ENCODE results near the gene RNF17. TPM values are rescaled to one million over a fixed set of nuclear protein-coding genes. Genes with fewer than 3 reads are reported as not detected.

RNF17 gene
- total and polyA plus RNA-seq, 10 of the 15 experiments (the other 5 are each of a cell fraction or from before 2014, with no cell fraction given) = not detected

DNA sequence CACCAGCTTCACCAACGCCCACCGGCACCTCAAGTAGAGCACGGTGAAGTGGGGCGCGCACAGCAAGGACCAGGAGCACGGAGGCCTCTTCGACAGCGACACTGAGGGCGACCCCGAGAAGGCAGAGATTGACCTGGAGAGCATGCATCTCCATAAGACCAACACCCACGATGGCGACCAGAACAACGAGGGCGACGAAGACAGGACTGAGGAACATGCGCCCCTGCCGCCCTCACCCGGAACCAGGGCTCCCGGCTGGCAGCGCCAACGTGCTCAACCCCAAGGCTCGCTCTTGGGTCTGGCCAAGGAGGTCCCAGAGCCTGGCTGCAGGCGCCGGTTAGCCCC is 18.5 kb upstream of the RNF17 start:
- Histone ChIP-seq H3K4me1 (ENCODE audit: control insufficient read depth, insufficient read depth, low read length) (no peaks in the 10 kb centered on the region), H3K9ac (ENCODE audit: control insufficient read depth, insufficient read depth, low read length) (no peak overlapping the region), H3K4me2 (ENCODE audit: control insufficient read depth, insufficient read depth) (no peak overlapping the region), H3K9me3 (replicated peaks; ENCODE audit: control insufficient read depth, insufficient read depth, low read length) (no peaks in the 10 kb centered on the region), H3K27me3 (replicated peaks in 1 of 2; ENCODE audit: control insufficient read depth in 2 of 2, insufficient read depth in 2 of 2, low read length in 1 of 2) (peaks cover 10 to 24% of the 10 kb centered on the region in 2 experiments), H3K27ac (ENCODE audit: control insufficient read depth, insufficient read depth) (no peak overlapping the region), H3K36me3 (ENCODE audit: control insufficient read depth in 2 of 2, insufficient read depth in 2 of 2, low read length in 1 of 2) (no peaks in the 10 kb centered on the region), H4K20me1 (ENCODE audit: control insufficient read depth, insufficient read depth) (no peaks in the 10 kb centered on the region), H3K79me2 (ENCODE audit: control insufficient read depth, insufficient read depth, low read length) (no peaks in the 10 kb centered on the region), H3K4me3 (no peak overlapping the region), H2AFZ (ENCODE audit: control insufficient read depth, low read depth, low read length) (no peak overlapping the region)
- TF ChIP-seq, protein P1, sequence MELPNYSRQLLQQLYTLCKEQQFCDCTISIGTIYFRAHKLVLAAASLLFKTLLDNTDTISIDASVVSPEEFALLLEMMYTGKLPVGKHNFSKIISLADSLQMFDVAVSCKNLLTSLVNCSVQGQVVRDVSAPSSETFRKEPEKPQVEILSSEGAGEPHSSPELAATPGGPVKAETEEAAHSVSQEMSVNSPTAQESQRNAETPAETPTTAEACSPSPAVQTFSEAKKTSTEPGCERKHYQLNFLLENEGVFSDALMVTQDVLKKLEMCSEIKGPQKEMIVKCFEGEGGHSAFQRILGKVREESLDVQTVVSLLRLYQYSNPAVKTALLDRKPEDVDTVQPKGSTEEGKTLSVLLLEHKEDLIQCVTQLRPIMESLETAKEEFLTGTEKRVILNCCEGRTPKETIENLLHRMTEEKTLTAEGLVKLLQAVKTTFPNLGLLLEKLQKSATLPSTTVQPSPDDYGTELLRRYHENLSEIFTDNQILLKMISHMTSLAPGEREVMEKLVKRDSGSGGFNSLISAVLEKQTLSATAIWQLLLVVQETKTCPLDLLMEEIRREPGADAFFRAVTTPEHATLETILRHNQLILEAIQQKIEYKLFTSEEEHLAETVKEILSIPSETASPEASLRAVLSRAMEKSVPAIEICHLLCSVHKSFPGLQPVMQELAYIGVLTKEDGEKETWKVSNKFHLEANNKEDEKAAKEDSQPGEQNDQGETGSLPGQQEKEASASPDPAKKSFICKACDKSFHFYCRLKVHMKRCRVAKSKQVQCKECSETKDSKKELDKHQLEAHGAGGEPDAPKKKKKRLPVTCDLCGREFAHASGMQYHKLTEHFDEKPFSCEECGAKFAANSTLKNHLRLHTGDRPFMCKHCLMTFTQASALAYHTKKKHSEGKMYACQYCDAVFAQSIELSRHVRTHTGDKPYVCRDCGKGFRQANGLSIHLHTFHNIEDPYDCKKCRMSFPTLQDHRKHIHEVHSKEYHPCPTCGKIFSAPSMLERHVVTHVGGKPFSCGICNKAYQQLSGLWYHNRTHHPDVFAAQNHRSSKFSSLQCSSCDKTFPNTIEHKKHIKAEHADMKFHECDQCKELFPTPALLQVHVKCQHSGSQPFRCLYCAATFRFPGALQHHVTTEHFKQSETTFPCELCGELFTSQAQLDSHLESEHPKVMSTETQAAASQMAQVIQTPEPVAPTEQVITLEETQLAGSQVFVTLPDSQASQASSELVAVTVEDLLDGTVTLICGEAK (IDR thresholded peaks at IDR 0.05; ENCODE audit: borderline replicate concordance) = no peak
- TF ChIP-seq BCL3 (IDR thresholded peaks at IDR 0.05; ENCODE audit: borderline replicate concordance, insufficient read depth, low read depth, low read length, poor library complexity, severe bottlenecking) (no peak), ZNF384 (IDR thresholded peaks at IDR 0.05; ENCODE audit: borderline replicate concordance, low read depth, low read length) (no peak), IRF5 (IDR thresholded peaks at IDR 0.05; ENCODE audit: borderline replicate concordance) (no peak), CREM (IDR thresholded peaks at IDR 0.05; ENCODE audit: low read depth) (no peak), SUZ12 (IDR thresholded peaks at IDR 0.05; ENCODE audit: unreplicated experiment) (no peak), MYB (IDR thresholded peaks at IDR 0.05; ENCODE audit: borderline replicate concordance, low read depth, low read length) (no peak), NRF1 (conservative IDR thresholded peaks at IDR 0.05; ENCODE audit: low read depth, low read length) (no peak), SUPT20H (IDR thresholded peaks at IDR 0.05; ENCODE audit: borderline replicate concordance, control insufficient read depth, low read depth, low read length) (no peak), SIX5 (IDR thresholded peaks at IDR 0.05; ENCODE audit: low read depth, low read length, severe bottlenecking) (no peak), RAD21 (IDR thresholded peaks at IDR 0.05; ENCODE audit: insufficient read depth, low read depth, low read length) (no peak), NBN (IDR thresholded peaks at IDR 0.05) (no peak), IKZF1 (conservative IDR thresholded peaks at IDR 0.05) (no peak), HDAC6 (IDR thresholded peaks at IDR 0.05; ENCODE audit: unreplicated experiment) (no peak), ZSCAN29 (IDR thresholded peaks at IDR 0.05) (no peak), NFYB (IDR thresholded peaks at IDR 0.05; ENCODE audit: insufficient read depth, low read depth, low read length) (no peak), NFIC (IDR thresholded peaks at IDR 0.05; ENCODE audit: low read depth, low read length) (no peak)
- ATAC-seq (no peak), FAIRE-seq (no peak), DNase-seq (ENCODE audit: low read depth, low spot score) (no peak)
- BruUV-seq (replicated peaks) = no TSS peak
- ChIA-PET CTCF (no interaction called here), POLR2A (no interaction called here), SMC1A (ENCODE audit: uncharacterized antibody, unreplicated experiment) (no interaction called here), RAD21 (ENCODE audit: unreplicated experiment) (no interaction called here)
- in situ Hi-C loops (cut with MboI) = no loop called here
- 56% methylated on average over 24 of the region's 24 CpGs for WGBS (ENCODE audit: insufficient coverage, insufficient replicate concordance, low lambda C conversion rate, missing lambda C conversion rate)
- intact Hi-C loops (cut with micrococcal nuclease; ENCODE audit: unreplicated experiment) = loop anchor here (10.0 kb wide), 1 partner anchor 249 kb away; no protein-coding TSS in a partner anchor

All from GM12878 (cell line).